ENCODE measurements around the gene CTNND2. TPM values are rescaled to one million over a fixed set of nuclear protein-coding genes. Genes with fewer than 3 reads are reported as not detected.

The CTNND2 gene
- total and polyA plus RNA-seq, 4 donors: 0.05 to 0.50 (median 0.27) TPM

- H3K27me3 ChIP-seq (ENCODE audit: control insufficient read depth in 4 of 4, insufficient read depth in 4 of 4, low read length in 3 of 4): no peaks in the 10 kb centered on the region
- no peak for DNase-seq (ENCODE audit: low spot score)
Measured at GRCh38 chr5:11681796-11682195, 222.4 kb downstream of the CTNND2 start.

GRCh38 chr5:11679676-11680075, 224.6 kb downstream of the CTNND2 start:
- 79% methylated on average over 5 of the region's 5 CpGs for WGBS

More at GRCh38 chr5:11681796-11682195, 222.4 kb downstream of the CTNND2 start:
- H3K4me1 ChIP-seq (ENCODE audit: control insufficient read depth in 4 of 4, insufficient read depth in 4 of 4, low read length in 3 of 4): no peaks in the 10 kb centered on the region
- no peak overlapping the region for H3K27ac ChIP-seq (ENCODE audit: low read depth in 1 of 2, low read length in 2 of 2)
- no peak overlapping the region for H3K4me3 ChIP-seq (ENCODE audit: low read depth in 1 of 3, low read length in 3 of 3)
- WGBS: 79% methylated on average over 4 of the region's 4 CpGs
- no peak overlapping the region for H3K9ac ChIP-seq (ENCODE audit: low read depth in 1 of 2, low read length in 2 of 2)
- no peaks in the 10 kb centered on the region for H3K9me3 ChIP-seq (ENCODE audit: control insufficient read depth in 4 of 4, low read length in 3 of 4)
- H3K36me3 ChIP-seq (ENCODE audit: control insufficient read depth in 4 of 4, insufficient read depth in 3 of 4, low read depth in 1 of 4, low read length in 3 of 4): no peaks in the 10 kb centered on the region
- TF ChIP-seq RXRA (IDR thresholded peaks at IDR 0.05): no peak
- TF ChIP-seq CTCF (IDR thresholded peaks at IDR 0.05; ENCODE audit: low read depth, low read length, missing input control): no peak
- TF ChIP-seq REST (IDR thresholded peaks at IDR 0.05): no peak
- no peak for TF ChIP-seq HNF4G (IDR thresholded peaks at IDR 0.05)
- no peak for TF ChIP-seq NR2F2 (IDR thresholded peaks at IDR 0.05)
- no peak for TF ChIP-seq MAX (IDR thresholded peaks at IDR 0.05)

More at GRCh38 chr5:11679676-11680075, 224.6 kb downstream of the CTNND2 start:
- H3K9me3 ChIP-seq (ENCODE audit: control insufficient read depth in 4 of 4, low read length in 3 of 4): no peaks in the 10 kb centered on the region
- DNase-seq (ENCODE audit: low spot score): no peak
- peaks cover 0 to 3% (median 0%) of the 10 kb centered on the region in 4 donors for H3K27me3 ChIP-seq (ENCODE audit: control insufficient read depth in 4 of 4, insufficient read depth in 4 of 4, low read length in 3 of 4)
- no peak overlapping the region for H3K4me3 ChIP-seq (ENCODE audit: low read depth in 1 of 3, low read length in 3 of 3)
- TF ChIP-seq SP1 (IDR thresholded peaks at IDR 0.05) (no peak), TAF1 (conservative IDR thresholded peaks at IDR 0.05) (no peak), ATF3 (IDR thresholded peaks at IDR 0.05) (no peak), CTCF (IDR thresholded peaks at IDR 0.05; ENCODE audit: low read depth, low read length, missing input control) (no peak), JUND (IDR thresholded peaks at IDR 0.05) (no peak), RXRA (IDR thresholded peaks at IDR 0.05) (no peak), REST (IDR thresholded peaks at IDR 0.05) (no peak)
- no peaks in the 10 kb centered on the region for H3K36me3 ChIP-seq (ENCODE audit: control insufficient read depth in 4 of 4, insufficient read depth in 3 of 4, low read depth in 1 of 4, low read length in 3 of 4)
- no peak overlapping the region for H3K27ac ChIP-seq (ENCODE audit: low read depth in 1 of 2, low read length in 2 of 2)
- no peak overlapping the region for H3K9ac ChIP-seq (ENCODE audit: low read depth in 1 of 2, low read length in 2 of 2)
- no peaks in the 10 kb centered on the region for H3K4me1 ChIP-seq (ENCODE audit: control insufficient read depth in 4 of 4, insufficient read depth in 4 of 4, low read length in 3 of 4)
